ENCODE results near the gene NCKAP5.

- TF ChIP-seq CTCF (IDR thresholded peaks at IDR 0.05; ENCODE audit: insufficient read depth, low read depth, low read length) (no peak), EZH2 (IDR thresholded peaks at IDR 0.05; ENCODE audit: insufficient read depth, low read length) (no peak)
Measured at GRCh38 chr2:133603109-133603508, 34.8 kb upstream of the NCKAP5 start.
